ENCODE measurements around the gene WRAP73.

The WRAP73 gene

GRCh38 chr1:3611170-3612019, 38.5 kb downstream of the WRAP73 start, which contains the start of gene MEGF6:
Gene MEGF6, minus strand, starts transcription at chr1:3611508. Its CDS starts 240 bp downstream, at chr1:3611268.
- DNase-seq (ENCODE audit: low spot score) = no peak

GRCh38 chr1:3610527-3611169, 39.3 kb downstream of the WRAP73 start:
- no peak for DNase-seq (ENCODE audit: low spot score)

GRCh38 chr1:3609769-3610526, 40.0 kb downstream of the WRAP73 start:
- DNase-seq (ENCODE audit: low spot score) = no peak

- DNase-seq (ENCODE audit: low spot score) = no peak
Observed at GRCh38 chr1:3609016-3609768, 40.7 kb downstream of the WRAP73 start.

- DNase-seq (ENCODE audit: low spot score) = no peak
Observed at GRCh38 chr1:3608154-3608553, 41.7 kb downstream of the WRAP73 start.

GRCh38 chr1:3607703-3608065, 42.2 kb downstream of the WRAP73 start:
- no peak for DNase-seq (ENCODE audit: low spot score)

GRCh38 chr1:3606779-3607702, 42.9 kb downstream of the WRAP73 start:
- no peak for DNase-seq (ENCODE audit: low spot score)

- DNase-seq (ENCODE audit: low spot score) = no peak
Observed at GRCh38 chr1:3604997-3605823, 44.7 kb downstream of the WRAP73 start.

- no peak for DNase-seq (ENCODE audit: low spot score)
Observed at GRCh38 chr1:3604468-3604974, 45.4 kb downstream of the WRAP73 start.

- no peak for DNase-seq (ENCODE audit: low spot score)
Observed at GRCh38 chr1:3603571-3604467, 46.1 kb downstream of the WRAP73 start.

- DNase-seq (ENCODE audit: low spot score) = no peak
Observed at GRCh38 chr1:3603156-3603555, 46.7 kb downstream of the WRAP73 start.

- no peak for DNase-seq (ENCODE audit: low spot score)
Observed at GRCh38 chr1:3602375-3602774, 47.5 kb downstream of the WRAP73 start.

- no peak for DNase-seq (ENCODE audit: low spot score)
Observed at GRCh38 chr1:3601743-3602142, 48.2 kb downstream of the WRAP73 start.

GRCh38 chr1:3600354-3600753, 49.5 kb downstream of the WRAP73 start:
- DNase-seq (ENCODE audit: low spot score) = no peak

GRCh38 chr1:3599816-3600215, 50.1 kb downstream of the WRAP73 start:
- DNase-seq (ENCODE audit: low spot score) = no peak

- DNase-seq (ENCODE audit: low spot score) = peak; percentile 31
Observed at GRCh38 chr1:3599286-3599811, 50.6 kb downstream of the WRAP73 start.

GRCh38 chr1:3598522-3599285, 51.2 kb downstream of the WRAP73 start:
- DNase-seq (ENCODE audit: low spot score) = no peak

- no peak for DNase-seq (ENCODE audit: low spot score)
Observed at GRCh38 chr1:3598051-3598491, 51.8 kb downstream of the WRAP73 start.
